Measurements from ENCODE around the gene ANKRD60. TPM values are rescaled to one million over a fixed set of nuclear protein-coding genes. Genes with fewer than 3 reads are reported as not detected.

ANKRD60 gene
- total RNA-seq, 1 experiment from 2014 or later: not detected

DNA sequence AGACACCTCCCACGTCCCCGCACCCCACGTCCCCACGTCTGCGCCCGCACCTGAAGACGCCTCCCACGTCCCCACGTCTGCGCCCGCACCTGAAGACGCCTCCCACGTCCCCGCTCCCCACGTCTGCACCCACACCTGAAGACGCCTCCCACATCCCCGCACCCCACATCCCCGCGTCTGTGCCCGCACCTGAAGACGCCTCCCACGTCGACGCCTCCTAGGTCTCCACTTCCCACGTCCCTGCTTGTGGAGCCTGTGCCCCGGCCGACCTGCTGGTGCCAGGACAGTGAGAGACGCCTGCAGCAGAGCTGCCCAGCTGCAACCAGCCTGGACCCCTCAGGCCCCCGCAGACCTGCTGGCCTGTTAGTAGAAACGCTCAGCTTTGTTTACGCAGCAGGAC is 22.6 kb downstream of the ANKRD60 start:
- Mint-ChIP-seq H3K4me3 (no peak overlapping the region), H3K27ac (no peak overlapping the region), H3K4me1 (peaks cover 4% of the 10 kb centered on the region), H3K9me3 (no peaks in the 10 kb centered on the region; the same call in 1 of the 2 replicates), H3K36me3 (no peaks in the 10 kb centered on the region), H3K27me3 (ENCODE audit: low read depth) (peaks cover 2% of the 10 kb centered on the region; the same call in 1 of the 2 replicates)
- CTCF ChIA-PET: interaction anchor here (1.5 kb wide), 1 partner anchor 25 kb away, joined by 3 read pairs; no protein-coding TSS in a partner anchor
- ATAC-seq: no peak
- TF ChIP-seq, protein P1, sequence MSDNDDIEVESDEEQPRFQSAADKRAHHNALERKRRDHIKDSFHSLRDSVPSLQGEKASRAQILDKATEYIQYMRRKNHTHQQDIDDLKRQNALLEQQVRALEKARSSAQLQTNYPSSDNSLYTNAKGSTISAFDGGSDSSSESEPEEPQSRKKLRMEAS (CRISPR knock-in tag; IDR thresholded peaks at IDR 0.05): no peak
- no peak for TF ChIP-seq OVOL2 (CRISPR knock-in tag; IDR thresholded peaks at IDR 0.05; ENCODE audit: borderline replicate concordance)
- TF ChIP-seq, protein P2, sequence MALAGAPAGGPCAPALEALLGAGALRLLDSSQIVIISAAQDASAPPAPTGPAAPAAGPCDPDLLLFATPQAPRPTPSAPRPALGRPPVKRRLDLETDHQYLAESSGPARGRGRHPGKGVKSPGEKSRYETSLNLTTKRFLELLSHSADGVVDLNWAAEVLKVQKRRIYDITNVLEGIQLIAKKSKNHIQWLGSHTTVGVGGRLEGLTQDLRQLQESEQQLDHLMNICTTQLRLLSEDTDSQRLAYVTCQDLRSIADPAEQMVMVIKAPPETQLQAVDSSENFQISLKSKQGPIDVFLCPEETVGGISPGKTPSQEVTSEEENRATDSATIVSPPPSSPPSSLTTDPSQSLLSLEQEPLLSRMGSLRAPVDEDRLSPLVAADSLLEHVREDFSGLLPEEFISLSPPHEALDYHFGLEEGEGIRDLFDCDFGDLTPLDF (CRISPR knock-in tag; IDR thresholded peaks at IDR 0.05): no peak
- no peak for TF ChIP-seq TCF7 (CRISPR knock-in tag; IDR thresholded peaks at IDR 0.05; ENCODE audit: low read depth)
- no peak for TF ChIP-seq TEAD4 (CRISPR knock-in tag; IDR thresholded peaks at IDR 0.05)
- no peak for TF ChIP-seq SP1 (CRISPR knock-in tag; conservative IDR thresholded peaks at IDR 0.05)
- no peak for TF ChIP-seq EMX1 (CRISPR knock-in tag; IDR thresholded peaks at IDR 0.05)
- TF ChIP-seq, protein P3, sequence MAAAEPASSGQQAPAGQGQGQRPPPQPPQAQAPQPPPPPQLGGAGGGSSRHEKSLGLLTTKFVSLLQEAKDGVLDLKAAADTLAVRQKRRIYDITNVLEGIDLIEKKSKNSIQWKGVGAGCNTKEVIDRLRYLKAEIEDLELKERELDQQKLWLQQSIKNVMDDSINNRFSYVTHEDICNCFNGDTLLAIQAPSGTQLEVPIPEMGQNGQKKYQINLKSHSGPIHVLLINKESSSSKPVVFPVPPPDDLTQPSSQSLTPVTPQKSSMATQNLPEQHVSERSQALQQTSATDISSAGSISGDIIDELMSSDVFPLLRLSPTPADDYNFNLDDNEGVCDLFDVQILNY (CRISPR knock-in tag; IDR thresholded peaks at IDR 0.05): no peak
- TF ChIP-seq, protein P4, sequence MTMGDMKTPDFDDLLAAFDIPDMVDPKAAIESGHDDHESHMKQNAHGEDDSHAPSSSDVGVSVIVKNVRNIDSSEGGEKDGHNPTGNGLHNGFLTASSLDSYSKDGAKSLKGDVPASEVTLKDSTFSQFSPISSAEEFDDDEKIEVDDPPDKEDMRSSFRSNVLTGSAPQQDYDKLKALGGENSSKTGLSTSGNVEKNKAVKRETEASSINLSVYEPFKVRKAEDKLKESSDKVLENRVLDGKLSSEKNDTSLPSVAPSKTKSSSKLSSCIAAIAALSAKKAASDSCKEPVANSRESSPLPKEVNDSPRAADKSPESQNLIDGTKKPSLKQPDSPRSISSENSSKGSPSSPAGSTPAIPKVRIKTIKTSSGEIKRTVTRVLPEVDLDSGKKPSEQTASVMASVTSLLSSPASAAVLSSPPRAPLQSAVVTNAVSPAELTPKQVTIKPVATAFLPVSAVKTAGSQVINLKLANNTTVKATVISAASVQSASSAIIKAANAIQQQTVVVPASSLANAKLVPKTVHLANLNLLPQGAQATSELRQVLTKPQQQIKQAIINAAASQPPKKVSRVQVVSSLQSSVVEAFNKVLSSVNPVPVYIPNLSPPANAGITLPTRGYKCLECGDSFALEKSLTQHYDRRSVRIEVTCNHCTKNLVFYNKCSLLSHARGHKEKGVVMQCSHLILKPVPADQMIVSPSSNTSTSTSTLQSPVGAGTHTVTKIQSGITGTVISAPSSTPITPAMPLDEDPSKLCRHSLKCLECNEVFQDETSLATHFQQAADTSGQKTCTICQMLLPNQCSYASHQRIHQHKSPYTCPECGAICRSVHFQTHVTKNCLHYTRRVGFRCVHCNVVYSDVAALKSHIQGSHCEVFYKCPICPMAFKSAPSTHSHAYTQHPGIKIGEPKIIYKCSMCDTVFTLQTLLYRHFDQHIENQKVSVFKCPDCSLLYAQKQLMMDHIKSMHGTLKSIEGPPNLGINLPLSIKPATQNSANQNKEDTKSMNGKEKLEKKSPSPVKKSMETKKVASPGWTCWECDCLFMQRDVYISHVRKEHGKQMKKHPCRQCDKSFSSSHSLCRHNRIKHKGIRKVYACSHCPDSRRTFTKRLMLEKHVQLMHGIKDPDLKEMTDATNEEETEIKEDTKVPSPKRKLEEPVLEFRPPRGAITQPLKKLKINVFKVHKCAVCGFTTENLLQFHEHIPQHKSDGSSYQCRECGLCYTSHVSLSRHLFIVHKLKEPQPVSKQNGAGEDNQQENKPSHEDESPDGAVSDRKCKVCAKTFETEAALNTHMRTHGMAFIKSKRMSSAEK (CRISPR knock-in tag; IDR thresholded peaks at IDR 0.05; ENCODE audit: borderline replicate concordance): no peak
- TF ChIP-seq HMGA2 (CRISPR knock-in tag; IDR thresholded peaks at IDR 0.05): no peak
- TF ChIP-seq, protein P5, sequence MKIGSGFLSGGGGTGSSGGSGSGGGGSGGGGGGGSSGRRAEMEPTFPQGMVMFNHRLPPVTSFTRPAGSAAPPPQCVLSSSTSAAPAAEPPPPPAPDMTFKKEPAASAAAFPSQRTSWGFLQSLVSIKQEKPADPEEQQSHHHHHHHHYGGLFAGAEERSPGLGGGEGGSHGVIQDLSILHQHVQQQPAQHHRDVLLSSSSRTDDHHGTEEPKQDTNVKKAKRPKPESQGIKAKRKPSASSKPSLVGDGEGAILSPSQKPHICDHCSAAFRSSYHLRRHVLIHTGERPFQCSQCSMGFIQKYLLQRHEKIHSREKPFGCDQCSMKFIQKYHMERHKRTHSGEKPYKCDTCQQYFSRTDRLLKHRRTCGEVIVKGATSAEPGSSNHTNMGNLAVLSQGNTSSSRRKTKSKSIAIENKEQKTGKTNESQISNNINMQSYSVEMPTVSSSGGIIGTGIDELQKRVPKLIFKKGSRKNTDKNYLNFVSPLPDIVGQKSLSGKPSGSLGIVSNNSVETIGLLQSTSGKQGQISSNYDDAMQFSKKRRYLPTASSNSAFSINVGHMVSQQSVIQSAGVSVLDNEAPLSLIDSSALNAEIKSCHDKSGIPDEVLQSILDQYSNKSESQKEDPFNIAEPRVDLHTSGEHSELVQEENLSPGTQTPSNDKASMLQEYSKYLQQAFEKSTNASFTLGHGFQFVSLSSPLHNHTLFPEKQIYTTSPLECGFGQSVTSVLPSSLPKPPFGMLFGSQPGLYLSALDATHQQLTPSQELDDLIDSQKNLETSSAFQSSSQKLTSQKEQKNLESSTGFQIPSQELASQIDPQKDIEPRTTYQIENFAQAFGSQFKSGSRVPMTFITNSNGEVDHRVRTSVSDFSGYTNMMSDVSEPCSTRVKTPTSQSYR (CRISPR knock-in tag; IDR thresholded peaks at IDR 0.05): no peak
- TF ChIP-seq GTF2I (CRISPR knock-in tag; conservative IDR thresholded peaks at IDR 0.05): no peak
- DNase-seq (ENCODE audit: low spot score): no peak
- POLR2A ChIA-PET: interaction anchor here (0.5 kb wide), 1 partner anchor 434 kb away, joined by 3 read pairs; no protein-coding TSS in a partner anchor

DNA sequence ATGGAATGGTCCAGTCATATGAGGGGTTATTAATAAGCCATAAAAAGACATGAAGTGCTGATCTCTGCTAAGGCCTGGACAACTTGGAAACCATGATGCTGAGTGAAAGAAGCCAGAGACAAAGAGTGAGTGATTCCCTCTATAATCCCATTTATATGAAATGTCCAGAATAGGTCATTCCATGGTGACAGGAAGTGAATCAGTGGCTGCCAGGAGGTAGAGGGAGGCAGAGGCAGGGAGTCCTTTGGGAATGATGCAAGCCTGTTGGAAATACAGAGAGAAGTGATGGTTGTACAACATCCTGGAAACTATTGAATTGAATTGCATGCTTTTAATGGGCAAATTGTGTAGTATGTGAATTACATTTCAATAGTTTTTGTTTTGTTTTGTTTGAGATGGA is 26.4 kb downstream of the ANKRD60 start:
- CTCF ChIA-PET: no interaction called here
- POLR2A ChIA-PET: interaction anchor here (0.6 kb wide), 1 partner anchor 18 kb away, joined by 4 read pairs; no protein-coding TSS in a partner anchor
- Mint-ChIP-seq H3K36me3 (peaks cover 1% of the 10 kb centered on the region; the same call in 1 of the 2 replicates), H3K27ac (no peak overlapping the region), H3K4me1 (no peaks in the 10 kb centered on the region), H3K9me3 (peaks cover 2% of the 10 kb centered on the region), H3K4me3 (no peak overlapping the region), H3K27me3 (ENCODE audit: low read depth) (peaks cover 2% of the 10 kb centered on the region; the same call in 1 of the 2 replicates)
- TF ChIP-seq ZNF121 (CRISPR knock-in tag; IDR thresholded peaks at IDR 0.05) (no peak), SMAD4 (CRISPR knock-in tag; IDR thresholded peaks at IDR 0.05) (no peak), ZNF416 (CRISPR knock-in tag; IDR thresholded peaks at IDR 0.05) (no peak), MYBL2 (CRISPR knock-in tag; IDR thresholded peaks at IDR 0.05) (no peak), SP1 (CRISPR knock-in tag; conservative IDR thresholded peaks at IDR 0.05) (no peak)
- TF ChIP-seq, protein P1 (CRISPR knock-in tag; IDR thresholded peaks at IDR 0.05): no peak
- TF ChIP-seq, protein P6, sequence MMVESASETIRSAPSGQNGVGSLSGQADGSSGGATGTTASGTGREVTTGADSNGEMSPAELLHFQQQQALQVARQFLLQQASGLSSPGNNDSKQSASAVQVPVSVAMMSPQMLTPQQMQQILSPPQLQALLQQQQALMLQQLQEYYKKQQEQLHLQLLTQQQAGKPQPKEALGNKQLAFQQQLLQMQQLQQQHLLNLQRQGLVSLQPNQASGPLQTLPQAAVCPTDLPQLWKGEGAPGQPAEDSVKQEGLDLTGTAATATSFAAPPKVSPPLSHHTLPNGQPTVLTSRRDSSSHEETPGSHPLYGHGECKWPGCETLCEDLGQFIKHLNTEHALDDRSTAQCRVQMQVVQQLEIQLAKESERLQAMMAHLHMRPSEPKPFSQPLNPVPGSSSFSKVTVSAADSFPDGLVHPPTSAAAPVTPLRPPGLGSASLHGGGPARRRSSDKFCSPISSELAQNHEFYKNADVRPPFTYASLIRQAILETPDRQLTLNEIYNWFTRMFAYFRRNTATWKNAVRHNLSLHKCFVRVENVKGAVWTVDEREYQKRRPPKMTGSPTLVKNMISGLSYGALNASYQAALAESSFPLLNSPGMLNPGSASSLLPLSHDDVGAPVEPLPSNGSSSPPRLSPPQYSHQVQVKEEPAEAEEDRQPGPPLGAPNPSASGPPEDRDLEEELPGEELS (CRISPR knock-in tag; IDR thresholded peaks at IDR 0.05): no peak
- DNase-seq (ENCODE audit: low spot score): no peak
- no peak for ATAC-seq

Measured in WTC11 (cell line).